OCI-LY3 (cell line): ENCODE data around the gene CRADD.

Experiments
- H2AFZ ChIP-seq: fragments of 200-600, 300-600 bp; shearing (Covaris generic); 2 replicates; pipeline ENCODE4 v1.6.0; 2014; ENCODE audit warnings: antibody characterized with exemption, low read depth, low read length
- H3K27ac ChIP-seq: fragments of 200-600, 300-600 bp; sonication (generic); 2 replicates; pipeline ENCODE4 v1.5.1; 2014; ENCODE audit warnings: mild to moderate bottlenecking, low read length, moderate library complexity, mixed read lengths
- H3K27me3 ChIP-seq: fragments of 200-600, 300-600 bp; sonication (generic); 2 replicates; pipeline ENCODE4 v1.6.1; 2014; ENCODE audit warnings: low read depth, low read length, mixed read lengths
- H3K36me3 ChIP-seq: fragments of 200-600, 300-600 bp; sonication (generic); replicated peaks from 2 replicates; pipeline ENCODE3; 2014; ENCODE audit warnings: low read depth, low read length, mixed read lengths
- H3K4me1 ChIP-seq: fragments of 300-600, 200-600 bp; sonication (generic); 2 replicates; pipeline ENCODE4 v1.6.1; 2014; ENCODE audit warnings: low read length, mixed read lengths
- H3K4me2 ChIP-seq: fragments of 200-600, 300-600 bp; sonication (generic); 2 replicates; pipeline ENCODE4 v1.6.1; 2014; ENCODE audit warnings: low read length, mixed read lengths
- H3K4me3 ChIP-seq: fragments of 300-600, 200-600 bp; sonication (generic); 2 replicates; pipeline ENCODE4 v1.5.1; 2014; ENCODE audit warnings: antibody characterized with exemption, mild to moderate bottlenecking, low read length, moderate library complexity
- H3K79me2 ChIP-seq: fragments of 300-600, 200-600 bp; shearing (Covaris generic); 2 replicates; pipeline ENCODE4 v1.6.1; 2014; ENCODE audit warnings: mild to moderate bottlenecking, low read length, mixed read lengths
- H3K9ac ChIP-seq: fragments of 300-600, 200-600 bp; shearing (Covaris generic); 2 replicates; pipeline ENCODE4 v1.6.0; 2014; ENCODE audit warnings: mild to moderate bottlenecking, low read length, moderate library complexity
- H3K9me3 ChIP-seq: fragments of 200-600, 300-600 bp; shearing (Covaris generic); 2 replicates; pipeline ENCODE4 v1.6.1; 2014; ENCODE audit warnings: low read length, mixed read lengths; ENCODE audit not compliant: insufficient read depth
- H4K20me1 ChIP-seq: fragments of 200-600, 300-600 bp; sonication (generic); 2 replicates; pipeline ENCODE4 v1.6.1; 2016; ENCODE audit warnings: low read length, mixed read lengths; ENCODE audit not compliant: insufficient read depth
- EZH2phosphoT487 ChIP-seq: fragments of 200-600 bp; shearing (Covaris generic); IDR thresholded peaks from 2 replicates; pipeline ENCODE4 v1.6.1; 2018; ENCODE audit warnings: antibody characterized with exemption, mixed run types, low read depth
- TF ChIP-seq, protein P1 (sequence below): fragments of 200-600, 300-600 bp; sonication (generic); IDR thresholded peaks from 2 replicates; pipeline ENCODE4 v1.5.1; 2014; ENCODE audit warnings: antibody characterized with exemption, low read length, low read depth

CRADD gene

DNA sequence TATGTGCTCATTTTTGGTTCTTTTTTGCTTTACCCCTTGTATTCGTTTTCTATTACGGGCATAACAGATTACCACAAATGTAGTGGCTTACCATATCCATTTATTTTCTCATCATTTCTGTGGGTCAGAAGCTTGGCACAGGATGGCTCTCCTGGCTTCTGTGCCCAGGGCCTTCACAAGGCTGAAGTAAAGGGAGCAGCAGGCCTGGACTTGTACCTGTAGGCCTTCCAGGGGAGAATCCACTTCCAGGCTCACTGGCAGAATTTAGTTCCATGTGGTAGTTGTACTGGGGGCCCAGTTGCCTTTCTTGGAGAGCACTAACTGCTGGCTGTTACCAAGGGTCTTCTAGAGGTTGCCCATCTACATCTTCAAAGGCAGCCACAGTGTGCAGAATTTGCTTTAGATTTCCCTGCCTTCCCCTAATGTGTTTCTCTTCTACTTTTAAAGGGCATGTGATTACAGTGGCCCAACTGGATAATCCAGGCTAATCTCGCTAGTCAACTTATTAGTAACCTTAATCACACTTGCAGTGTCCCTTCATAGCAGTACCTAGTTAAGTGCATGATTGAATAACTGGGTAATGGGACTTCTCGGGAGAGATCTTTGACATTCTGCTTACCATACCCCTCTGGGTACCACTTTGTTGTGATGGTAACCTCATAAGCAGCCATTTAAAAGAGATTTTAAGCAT lies 67.0 kb downstream of the CRADD start:
- H3K4me1 ChIP-seq: peaks cover 45% of the 10 kb centered on the region
- no peaks in the 10 kb centered on the region for H3K36me3 ChIP-seq
- no peaks in the 10 kb centered on the region for H4K20me1 ChIP-seq
- TF ChIP-seq, protein P1, sequence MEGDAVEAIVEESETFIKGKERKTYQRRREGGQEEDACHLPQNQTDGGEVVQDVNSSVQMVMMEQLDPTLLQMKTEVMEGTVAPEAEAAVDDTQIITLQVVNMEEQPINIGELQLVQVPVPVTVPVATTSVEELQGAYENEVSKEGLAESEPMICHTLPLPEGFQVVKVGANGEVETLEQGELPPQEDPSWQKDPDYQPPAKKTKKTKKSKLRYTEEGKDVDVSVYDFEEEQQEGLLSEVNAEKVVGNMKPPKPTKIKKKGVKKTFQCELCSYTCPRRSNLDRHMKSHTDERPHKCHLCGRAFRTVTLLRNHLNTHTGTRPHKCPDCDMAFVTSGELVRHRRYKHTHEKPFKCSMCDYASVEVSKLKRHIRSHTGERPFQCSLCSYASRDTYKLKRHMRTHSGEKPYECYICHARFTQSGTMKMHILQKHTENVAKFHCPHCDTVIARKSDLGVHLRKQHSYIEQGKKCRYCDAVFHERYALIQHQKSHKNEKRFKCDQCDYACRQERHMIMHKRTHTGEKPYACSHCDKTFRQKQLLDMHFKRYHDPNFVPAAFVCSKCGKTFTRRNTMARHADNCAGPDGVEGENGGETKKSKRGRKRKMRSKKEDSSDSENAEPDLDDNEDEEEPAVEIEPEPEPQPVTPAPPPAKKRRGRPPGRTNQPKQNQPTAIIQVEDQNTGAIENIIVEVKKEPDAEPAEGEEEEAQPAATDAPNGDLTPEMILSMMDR: no peak
- TF ChIP-seq EZH2phosphoT487: no peak
- H3K4me2 ChIP-seq: peak overlapping the region; percentile 7; the same call in 1 of the 2 replicates
- H3K9me3 ChIP-seq: no peaks in the 10 kb centered on the region
- H3K27ac ChIP-seq: 0 out of 2 replicates have a peak overlapping the region, but pooled peaks have one; percentile 4
- no peak overlapping the region for H3K9ac ChIP-seq
- H3K27me3 ChIP-seq: no peaks in the 10 kb centered on the region
- 0 out of 2 replicates have a peak overlapping the region, but pooled peaks have one; percentile 9 for H2AFZ ChIP-seq
- H3K79me2 ChIP-seq: no peaks in the 10 kb centered on the region
- H3K4me3 ChIP-seq: no peak overlapping the region

DNA sequence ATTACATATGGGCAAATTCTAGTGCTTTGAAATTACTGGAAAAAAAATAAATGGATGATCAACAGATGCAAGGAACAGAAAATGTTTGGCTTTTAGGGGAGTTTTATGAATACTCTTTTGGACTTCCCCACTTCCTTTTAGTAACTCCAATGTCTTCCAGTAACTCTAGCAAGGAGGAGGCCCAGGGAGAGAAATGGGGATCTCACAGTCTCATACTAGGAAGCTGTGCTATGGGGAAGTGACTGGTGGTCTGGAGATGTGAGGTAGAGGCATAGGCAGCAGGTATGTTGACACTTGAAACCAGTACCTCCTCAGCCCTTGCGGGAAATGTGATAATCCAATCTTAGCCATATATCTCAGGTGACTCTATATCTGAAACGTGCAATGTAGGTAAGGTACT lies 68.1 kb downstream of the CRADD start:
- no peaks in the 10 kb centered on the region for H3K79me2 ChIP-seq
- peak overlapping the region; percentile 41 for H3K4me2 ChIP-seq
- no peak for TF ChIP-seq EZH2phosphoT487
- TF ChIP-seq, protein P1: no peak
- H3K9me3 ChIP-seq: no peaks in the 10 kb centered on the region
- no peak overlapping the region for H2AFZ ChIP-seq
- peak overlapping the region; percentile 8; the same call in 1 of the 2 replicates for H3K27ac ChIP-seq
- no peak overlapping the region for H3K4me3 ChIP-seq
- no peak overlapping the region for H3K9ac ChIP-seq
- H3K27me3 ChIP-seq: no peaks in the 10 kb centered on the region
- H3K4me1 ChIP-seq: peaks cover 45% of the 10 kb centered on the region
- H3K36me3 ChIP-seq: no peaks in the 10 kb centered on the region
- no peaks in the 10 kb centered on the region for H4K20me1 ChIP-seq

- H3K27me3 ChIP-seq: no peaks in the 10 kb centered on the region
- no peak for TF ChIP-seq EZH2phosphoT487
- TF ChIP-seq, protein P1: no peak
- peaks cover 32% of the 10 kb centered on the region for H3K4me1 ChIP-seq
- H3K27ac ChIP-seq: no peak overlapping the region
- H3K9ac ChIP-seq: no peak overlapping the region
- no peaks in the 10 kb centered on the region for H3K36me3 ChIP-seq
- H4K20me1 ChIP-seq: no peaks in the 10 kb centered on the region
- no peaks in the 10 kb centered on the region for H3K79me2 ChIP-seq
- H3K4me2 ChIP-seq: no peak overlapping the region
- H2AFZ ChIP-seq: no peak overlapping the region
- 0 out of 2 replicates have a peak, but pooled peaks cover 1% of the 10 kb centered on the region for H3K9me3 ChIP-seq
- H3K4me3 ChIP-seq: no peak overlapping the region
Measured at GRCh38 chr12:93746572-93747168, 69.5 kb downstream of the CRADD start.

GRCh38 chr12:93748672-93749383 lies 71.7 kb downstream of the CRADD start:
- Histone ChIP-seq H3K9ac (no peak overlapping the region), H3K27me3 (no peaks in the 10 kb centered on the region), H3K4me3 (no peak overlapping the region), H3K36me3 (no peaks in the 10 kb centered on the region), H3K79me2 (no peaks in the 10 kb centered on the region), H3K4me1 (peaks cover 25% of the 10 kb centered on the region), H3K9me3 (peaks cover 16% of the 10 kb centered on the region; the same call in 1 of the 2 replicates), H2AFZ (no peak overlapping the region), H3K4me2 (no peak overlapping the region), H4K20me1 (no peaks in the 10 kb centered on the region), H3K27ac (no peak overlapping the region)
- TF ChIP-seq, protein P1: no peak
- TF ChIP-seq EZH2phosphoT487: no peak
